Neural progenitor cell (in vitro differentiated cells): Measurements from ENCODE around the gene ARHGAP8. TPM values are rescaled to one million over a fixed set of nuclear protein-coding genes. Genes with fewer than 3 reads are reported as not detected.

ENCODE experiments used
- DNase-seq: peaks from one replicate; pipeline ENCODE4 v3.0.0-alpha.2; 2016; ENCODE audit warnings: low spot score
- H2AFZ ChIP-seq: fragments of 200-600 bp; sonication (generic); replicated peaks from 2 replicates; pipeline ENCODE4 v1.6.1; 2016; ENCODE audit warnings: antibody characterized with exemption
- H3F3A ChIP-seq: fragments of 200-600 bp; sonication (generic); 2 replicates; pipeline ENCODE4 v1.6.1; 2016; ENCODE audit warnings: antibody characterized with exemption, low read depth
- H3K27ac ChIP-seq: fragments of 200-600 bp; sonication (generic); 2 replicates; pipeline ENCODE4 v1.5.1; 2016; ENCODE audit warnings: mild to moderate bottlenecking
- H3K27me3 ChIP-seq: fragments of 200-600 bp; sonication (generic); 2 replicates; pipeline ENCODE4 v1.6.1; 2016; ENCODE audit warnings: mild to moderate bottlenecking, moderate library complexity
- H3K36me3 ChIP-seq: fragments of 200-600 bp; sonication (generic); 2 replicates; pipeline ENCODE4 v1.5.1; 2016
- H3K4me1 ChIP-seq: fragments of 200-600 bp; sonication (generic); 2 replicates; pipeline ENCODE4 v1.6.1; 2016; ENCODE audit warnings: mixed run types
- H3K4me2 ChIP-seq: fragments of 200-600 bp; sonication (generic); 2 replicates; pipeline ENCODE4 v1.6.1; 2016
- H3K4me3 ChIP-seq: fragments of 200-600 bp; sonication (generic); 2 replicates; pipeline ENCODE4 v1.5.1; 2016
- H3K79me2 ChIP-seq: fragments of 200-600 bp; sonication (generic); 2 replicates; pipeline ENCODE4 v1.6.1; 2016; ENCODE audit warnings: low read depth
- H3K9ac ChIP-seq: fragments of 200-600 bp; sonication (generic); 2 replicates; pipeline ENCODE4 v1.6.1; 2016
- H3K9me3 ChIP-seq: fragments of 200-600 bp; sonication (generic); 2 replicates; pipeline ENCODE4 v1.5.1; 2016; ENCODE audit warnings: low read depth
- H4K20me1 ChIP-seq: fragments of 200-600 bp; sonication (generic); 2 replicates; pipeline ENCODE4 v1.6.1; 2016; ENCODE audit warnings: low read depth
- H3K27ac Mint-ChIP-seq: 3 replicates; pipeline ENCODE4 v1.8.0; 2021; ENCODE audit warnings: mixed read lengths
- H3K27me3 Mint-ChIP-seq: 2 replicates; pipeline ENCODE4 v1.8.0; 2022; ENCODE audit warnings: low read depth, mild to moderate bottlenecking, inconsistent platforms, moderate library complexity, mixed read lengths; ENCODE audit not compliant: insufficient read depth
- H3K36me3 Mint-ChIP-seq: 3 replicates; pipeline ENCODE4 v1.8.0; 2021; ENCODE audit warnings: mixed read lengths
- H3K4me1 Mint-ChIP-seq: 3 replicates; pipeline ENCODE4 v1.8.0; 2021; ENCODE audit warnings: mixed read lengths
- H3K4me3 Mint-ChIP-seq: 3 replicates; pipeline ENCODE4 v1.8.0; 2021; ENCODE audit warnings: mild to moderate bottlenecking, moderate library complexity, mixed read lengths
- H3K9me3 Mint-ChIP-seq: 3 replicates; pipeline ENCODE4 v1.8.0; 2020; ENCODE audit warnings: mixed read lengths
- EZH2 ChIP-seq: fragments of 200-600 bp; sonication (generic); IDR thresholded peaks from 2 replicates; pipeline ENCODE4 v1.6.1; 2017; ENCODE audit warnings: antibody characterized with exemption, mild to moderate bottlenecking, moderate library complexity
- EZH2phosphoT487 ChIP-seq: fragments of 200-600 bp; sonication (generic); IDR thresholded peaks from 2 replicates; pipeline ENCODE4 v1.6.1; 2017; ENCODE audit warnings: antibody characterized with exemption
- total RNA-seq: library from RNA; depleted of rRNA; stranded (reverse); fragments of >200 nt; gene quantifications from 2 replicates; pipeline ENCODE4 v1.2.3, GENCODE V29; 2015; ENCODE audit warnings: low replicate concordance
- TF ChIP-seq, protein P1 (sequence below): fragments of 200-600 bp; sonication (generic); IDR thresholded peaks from 2 replicates; pipeline ENCODE4 v1.5.1; 2017; ENCODE audit warnings: antibody characterized with exemption, mild to moderate bottlenecking

The ARHGAP8 gene
- total RNA-seq, 1 donor from 2014 or later: 3.0 TPM

DNA sequence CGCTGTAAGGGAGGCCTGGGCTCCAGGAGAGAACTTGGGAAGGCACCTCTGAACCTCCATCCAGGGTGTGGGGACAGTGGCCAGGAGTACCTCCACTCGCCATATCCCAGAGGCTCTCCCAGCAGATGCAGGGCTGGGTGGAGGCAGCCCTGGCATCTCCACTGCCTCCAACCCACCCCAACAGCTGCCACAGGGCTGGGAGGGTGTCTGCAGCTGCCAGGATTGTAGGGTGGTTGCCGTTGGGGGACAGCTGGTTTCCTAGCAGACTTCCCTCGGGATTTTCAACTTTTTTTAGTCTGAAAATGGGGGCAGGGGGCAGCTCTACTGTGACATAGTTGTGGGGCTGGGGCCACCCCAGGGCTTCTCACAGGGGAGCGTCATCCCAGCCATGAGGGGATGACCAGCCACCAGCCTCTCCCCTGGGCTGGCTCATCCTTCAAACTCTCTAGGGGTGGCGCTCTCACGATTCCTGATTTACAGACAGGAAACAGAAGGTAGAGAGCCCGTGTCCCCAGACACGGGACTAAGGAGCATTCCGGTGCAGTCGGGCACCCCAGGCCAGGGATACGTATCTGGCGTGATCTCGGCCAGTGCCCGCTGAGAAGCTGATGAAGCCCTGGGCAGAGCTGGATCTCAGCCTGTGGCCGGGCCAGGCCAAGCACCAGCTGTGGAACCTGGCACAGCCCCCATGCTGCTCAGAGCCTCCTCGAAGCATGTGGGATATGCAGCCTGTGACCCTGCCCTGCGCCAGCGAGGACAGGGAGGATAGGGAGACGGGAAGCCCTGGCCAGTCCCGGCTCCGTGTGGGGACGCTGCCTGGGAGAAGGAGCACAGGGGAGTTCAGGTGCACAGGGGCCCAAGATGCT lies 40.5 kb upstream of the ARHGAP8 start:
- peak overlapping the region; percentile 14 for H3K27ac Mint-ChIP-seq
- peaks cover 4% of the 10 kb centered on the region for H4K20me1 ChIP-seq

DNA sequence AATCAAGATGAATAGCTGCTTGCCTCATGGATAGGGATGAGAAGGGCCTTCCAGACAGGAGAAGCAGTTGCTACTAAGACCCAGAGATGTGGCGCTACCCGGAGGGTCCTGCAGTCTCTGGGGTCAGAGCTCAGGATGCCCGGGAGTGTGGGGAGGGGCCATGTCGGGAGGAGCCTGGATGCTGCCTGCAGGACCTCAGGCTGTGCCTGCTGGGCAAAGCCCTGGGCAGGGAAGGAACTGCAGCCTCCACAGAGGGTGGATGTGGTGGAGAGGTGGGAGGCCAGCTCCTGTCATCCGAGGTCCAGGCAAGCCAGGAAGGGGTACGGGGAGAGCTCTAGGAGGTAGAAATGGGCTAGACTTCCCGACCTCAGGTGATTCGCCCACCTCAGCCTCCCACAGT lies 39.4 kb upstream of the ARHGAP8 start:
- H4K20me1 ChIP-seq: peaks cover 4% of the 10 kb centered on the region
- TF ChIP-seq EZH2 (no peak), EZH2phosphoT487 (no peak)
- TF ChIP-seq, protein P1, sequence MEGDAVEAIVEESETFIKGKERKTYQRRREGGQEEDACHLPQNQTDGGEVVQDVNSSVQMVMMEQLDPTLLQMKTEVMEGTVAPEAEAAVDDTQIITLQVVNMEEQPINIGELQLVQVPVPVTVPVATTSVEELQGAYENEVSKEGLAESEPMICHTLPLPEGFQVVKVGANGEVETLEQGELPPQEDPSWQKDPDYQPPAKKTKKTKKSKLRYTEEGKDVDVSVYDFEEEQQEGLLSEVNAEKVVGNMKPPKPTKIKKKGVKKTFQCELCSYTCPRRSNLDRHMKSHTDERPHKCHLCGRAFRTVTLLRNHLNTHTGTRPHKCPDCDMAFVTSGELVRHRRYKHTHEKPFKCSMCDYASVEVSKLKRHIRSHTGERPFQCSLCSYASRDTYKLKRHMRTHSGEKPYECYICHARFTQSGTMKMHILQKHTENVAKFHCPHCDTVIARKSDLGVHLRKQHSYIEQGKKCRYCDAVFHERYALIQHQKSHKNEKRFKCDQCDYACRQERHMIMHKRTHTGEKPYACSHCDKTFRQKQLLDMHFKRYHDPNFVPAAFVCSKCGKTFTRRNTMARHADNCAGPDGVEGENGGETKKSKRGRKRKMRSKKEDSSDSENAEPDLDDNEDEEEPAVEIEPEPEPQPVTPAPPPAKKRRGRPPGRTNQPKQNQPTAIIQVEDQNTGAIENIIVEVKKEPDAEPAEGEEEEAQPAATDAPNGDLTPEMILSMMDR: no peak
- no peak overlapping the region for H3K4me3 ChIP-seq
- H3K9me3 ChIP-seq: no peaks in the 10 kb centered on the region
- H3K27ac ChIP-seq: no peak overlapping the region
- H3K36me3 Mint-ChIP-seq: no peaks in the 10 kb centered on the region
- H3K4me2 ChIP-seq: no peak overlapping the region
- H3K4me1 ChIP-seq: peaks cover 6% of the 10 kb centered on the region
- H3F3A ChIP-seq: no peaks in the 10 kb centered on the region
- no peak overlapping the region for H3K27ac Mint-ChIP-seq
- H2AFZ ChIP-seq: no peak overlapping the region
- H3K27me3 Mint-ChIP-seq: no peaks in the 10 kb centered on the region
- no peaks in the 10 kb centered on the region for H3K36me3 ChIP-seq
- H3K4me1 Mint-ChIP-seq: peaks cover 2% of the 10 kb centered on the region
- no peaks in the 10 kb centered on the region for H3K9me3 Mint-ChIP-seq
- no peak overlapping the region for H3K9ac ChIP-seq
- no peaks in the 10 kb centered on the region for H3K27me3 ChIP-seq
- H3K4me3 Mint-ChIP-seq: no peak overlapping the region
- H3K79me2 ChIP-seq: no peaks in the 10 kb centered on the region
- no peak for DNase-seq

More for the DNA sequence above, 40.5 kb upstream of the ARHGAP8 start:
- Histone ChIP-seq H3K4me1 (peaks cover 6% of the 10 kb centered on the region), H3K9ac (no peak overlapping the region), H3K4me3 (no peak overlapping the region), H3K4me2 (no peak overlapping the region), H3K27me3 (no peaks in the 10 kb centered on the region), H3K27ac (no peak overlapping the region), H3K79me2 (no peaks in the 10 kb centered on the region), H3K36me3 (no peaks in the 10 kb centered on the region), H3K9me3 (no peaks in the 10 kb centered on the region), H2AFZ (no peak overlapping the region), H3F3A (no peaks in the 10 kb centered on the region)
- DNase-seq: no peak
- Mint-ChIP-seq H3K9me3 (no peaks in the 10 kb centered on the region), H3K4me3 (no peak overlapping the region), H3K27me3 (no peaks in the 10 kb centered on the region), H3K36me3 (no peaks in the 10 kb centered on the region), H3K4me1 (peaks cover 2% of the 10 kb centered on the region)
- TF ChIP-seq EZH2phosphoT487 (no peak), EZH2 (no peak)
- TF ChIP-seq, protein P1: no peak

DNA sequence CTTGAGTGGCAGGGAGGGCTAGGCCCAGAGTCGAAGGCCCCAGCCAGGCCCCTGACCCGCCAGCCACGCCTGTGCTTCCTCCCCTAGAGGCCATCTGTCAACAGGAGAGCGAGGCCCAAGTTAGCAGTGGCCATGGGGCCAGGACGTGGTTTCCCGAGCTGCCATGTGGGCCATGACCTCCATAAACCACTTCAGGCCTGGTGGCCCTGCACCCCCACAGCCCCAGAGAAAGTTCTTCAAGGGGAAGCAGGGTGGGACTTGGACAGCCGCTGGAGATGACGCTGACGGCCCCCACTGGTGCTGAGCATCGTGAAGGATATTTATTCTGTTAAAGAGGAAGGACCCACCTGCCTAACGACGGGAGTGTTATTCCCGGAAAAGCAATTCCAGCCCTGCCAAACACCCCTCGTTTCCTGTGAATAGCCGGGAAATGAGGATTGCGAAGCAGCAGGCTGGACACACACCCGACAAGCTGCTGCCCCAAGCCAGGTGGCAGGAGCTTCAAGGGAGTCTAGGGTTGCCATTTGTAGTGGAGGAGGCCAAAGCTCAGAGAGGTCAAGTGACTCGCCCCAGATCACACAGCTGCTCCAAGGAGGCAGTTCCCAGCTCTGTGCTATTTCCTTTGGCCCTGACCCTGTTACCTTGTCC lies 37.5 kb upstream of the ARHGAP8 start:
- H3K9ac ChIP-seq: no peak overlapping the region
- no peak overlapping the region for H3K27ac ChIP-seq
- H4K20me1 ChIP-seq: peaks cover 4% of the 10 kb centered on the region
- Mint-ChIP-seq H3K4me1 (peaks cover 8% of the 10 kb centered on the region), H3K9me3 (no peaks in the 10 kb centered on the region), H3K4me3 (no peak overlapping the region), H3K27me3 (no peaks in the 10 kb centered on the region), H3K36me3 (no peaks in the 10 kb centered on the region), H3K27ac (no peak overlapping the region)
- no peak overlapping the region for H3K4me2 ChIP-seq
- no peaks in the 10 kb centered on the region for H3K27me3 ChIP-seq
- H3K4me1 ChIP-seq: peaks cover 10% of the 10 kb centered on the region
- TF ChIP-seq EZH2phosphoT487 (no peak), EZH2 (no peak)
- TF ChIP-seq, protein P1: no peak
- no peaks in the 10 kb centered on the region for H3K79me2 ChIP-seq
- no peak for DNase-seq
- no peaks in the 10 kb centered on the region for H3F3A ChIP-seq
- no peaks in the 10 kb centered on the region for H3K9me3 ChIP-seq
- no peak overlapping the region for H2AFZ ChIP-seq
- H3K36me3 ChIP-seq: no peaks in the 10 kb centered on the region
- no peak overlapping the region for H3K4me3 ChIP-seq
